Stimulated activated CD4-positive, alpha-beta T cell treated with anti-CD3 and anti-CD28 coated beads, Interleukin-1b, Interleukin-23, amount 100 ng/mL, for 1 hour (primary cell): Measurements from ENCODE around the gene GGT6.
"Not testable (repeated sequence)": the region's sequence is repeated elsewhere in the genome, so short reads cannot be mapped to it uniquely, and the experiment has no call there.

Experiments used
- DNase-seq, 2 donors: peaks; one replicate each; pipeline ENCODE4 v3.0.0-alpha.2; 2020; ENCODE audit warnings: low read depth in 2 of 2

The GGT6 gene

GRCh38 chr17:4592240-4593005, 32.0 kb upstream of the GGT6 start:
- no peak for DNase-seq

GRCh38 chr17:4591529-4591928, 31.2 kb upstream of the GGT6 start:
- no peak for DNase-seq

- no peak for DNase-seq
These were observed 30.6 kb upstream of the GGT6 start for GRCh38 chr17:4590981-4591453.

- not testable (repeated sequence) for DNase-seq
These were observed 29.7 kb upstream of the GGT6 start for GRCh38 chr17:4590042-4590441.

GRCh38 chr17:4588898-4589625, 28.7 kb upstream of the GGT6 start:
- DNase-seq: no peak

- no peak for DNase-seq
These were observed 28.0 kb upstream of the GGT6 start for GRCh38 chr17:4588391-4588790.

- DNase-seq: no peak
These were observed 27.4 kb upstream of the GGT6 start for GRCh38 chr17:4587803-4588202.

GRCh38 chr17:4587195-4587594, 26.8 kb upstream of the GGT6 start:
- DNase-seq: no peak

GRCh38 chr17:4586043-4586442, 25.7 kb upstream of the GGT6 start:
- DNase-seq: no peak

- no peak for DNase-seq
These were observed 25.2 kb upstream of the GGT6 start for GRCh38 chr17:4585638-4585994.

GRCh38 chr17:4584917-4585637, 24.7 kb upstream of the GGT6 start:
- no peak for DNase-seq

- no peak for DNase-seq
These were observed 23.9 kb upstream of the GGT6 start, which contains the start of gene SMTNL2 for GRCh38 chr17:4584101-4584916. Gene SMTNL2, plus strand, starts transcription at chr17:4584529. Its CDS starts 77 bp downstream, at chr17:4584606.

GRCh38 chr17:4583782-4584100, 23.4 kb upstream of the GGT6 start:
- no peak for DNase-seq

- DNase-seq: no peak
These were observed 22.8 kb upstream of the GGT6 start for GRCh38 chr17:4583206-4583605.

GRCh38 chr17:4582691-4583090, 22.3 kb upstream of the GGT6 start:
- no peak for DNase-seq

GRCh38 chr17:4582101-4582501, 21.7 kb upstream of the GGT6 start:
- no peak for DNase-seq

- DNase-seq: no peak
These were observed 19.9 kb upstream of the GGT6 start for GRCh38 chr17:4580291-4580690.

- DNase-seq: no peak
These were observed 19.3 kb upstream of the GGT6 start for GRCh38 chr17:4579678-4580077.

- DNase-seq: not testable (repeated sequence)
These were observed 18.0 kb upstream of the GGT6 start for GRCh38 chr17:4578349-4578748.

- DNase-seq: no peak
These were observed 17.1 kb upstream of the GGT6 start for GRCh38 chr17:4577386-4577993.

GRCh38 chr17:4576729-4577322, 16.4 kb upstream of the GGT6 start:
- DNase-seq: no peak
